ENCODE measurements around the gene NPTN.

Gene NPTN

GRCh38 chr15:73631915-73632669 lies 1.1 kb downstream of the NPTN start:
- DNase-seq (ENCODE audit: low read depth), result no peak

GRCh38 chr15:73630921-73631362 lies 2.2 kb downstream of the NPTN start:
- DNase-seq (ENCODE audit: low read depth), result no peak

DNA sequence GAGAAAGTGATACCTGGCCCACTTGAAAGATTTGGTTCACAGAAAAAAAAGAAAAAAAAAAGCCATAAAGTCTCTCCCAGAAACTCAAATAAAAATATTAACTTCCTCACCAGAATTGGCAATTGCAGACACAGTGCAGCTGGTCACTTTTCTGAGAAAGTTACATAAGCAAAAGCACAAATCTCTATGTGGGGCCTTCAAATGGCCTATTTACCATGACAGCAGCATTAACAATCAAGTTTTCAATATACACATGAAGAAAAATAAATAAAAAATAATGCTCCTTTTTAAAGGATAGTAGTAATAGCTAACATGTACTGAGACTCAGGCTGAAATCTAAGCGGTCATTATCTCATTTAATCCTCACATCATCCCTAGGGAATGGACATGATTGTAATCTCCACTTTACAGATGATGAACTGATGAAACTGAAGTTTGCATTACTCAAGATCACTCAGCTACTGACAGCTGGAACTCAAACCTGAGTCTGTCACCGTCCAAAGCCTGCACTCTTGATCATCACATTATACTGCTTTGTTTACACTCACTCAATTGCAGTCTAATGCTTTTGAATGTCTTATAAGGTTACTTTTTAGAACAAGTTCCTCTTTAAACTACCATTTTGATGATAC lies 3.3 kb downstream of the NPTN start:
- DNase-seq (ENCODE audit: low read depth), result no peak

- DNase-seq (ENCODE audit: low read depth), result no peak
Observed at GRCh38 chr15:73628976-73629797, 4.0 kb downstream of the NPTN start.

DNA sequence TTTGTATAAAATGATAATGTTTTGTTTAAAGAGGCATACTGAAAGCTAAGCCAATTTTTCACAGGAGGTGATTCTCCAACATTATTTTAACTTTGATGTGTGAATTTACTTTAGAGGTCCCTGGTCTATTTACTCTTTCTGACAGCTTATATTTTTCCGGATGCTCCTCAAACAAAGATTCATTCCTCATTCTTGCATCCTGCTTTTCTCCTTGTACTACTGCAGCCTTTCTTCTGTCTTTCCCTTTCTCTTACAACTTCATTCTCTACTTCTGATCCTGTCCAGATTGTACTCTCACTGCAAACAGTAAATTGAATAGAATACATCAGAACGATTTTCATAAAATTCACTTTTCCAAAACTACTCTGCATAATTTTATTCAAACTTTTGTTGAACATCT lies 5.1 kb downstream of the NPTN start:
- no peak for DNase-seq (ENCODE audit: low read depth)

DNA sequence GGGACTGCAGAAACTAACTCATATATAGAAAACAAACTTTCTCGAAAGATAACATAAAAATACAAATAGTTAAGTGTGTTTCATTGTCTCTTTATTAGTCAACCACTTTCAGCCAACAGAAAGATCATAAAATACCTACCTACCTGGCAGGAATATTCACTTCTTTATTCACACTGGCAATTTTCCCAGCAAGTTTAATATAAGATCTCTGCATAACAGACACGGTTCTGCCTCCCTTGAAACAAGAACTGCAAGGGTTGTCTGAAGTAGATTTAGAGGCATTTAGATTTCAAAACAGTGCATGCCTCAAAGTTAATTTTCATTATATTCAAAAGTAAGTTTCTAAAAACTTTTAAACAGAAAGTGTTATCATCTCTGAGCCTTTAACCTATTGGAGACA lies 7.1 kb downstream of the NPTN start:
- DNase-seq (ENCODE audit: low read depth), result no peak

DNA sequence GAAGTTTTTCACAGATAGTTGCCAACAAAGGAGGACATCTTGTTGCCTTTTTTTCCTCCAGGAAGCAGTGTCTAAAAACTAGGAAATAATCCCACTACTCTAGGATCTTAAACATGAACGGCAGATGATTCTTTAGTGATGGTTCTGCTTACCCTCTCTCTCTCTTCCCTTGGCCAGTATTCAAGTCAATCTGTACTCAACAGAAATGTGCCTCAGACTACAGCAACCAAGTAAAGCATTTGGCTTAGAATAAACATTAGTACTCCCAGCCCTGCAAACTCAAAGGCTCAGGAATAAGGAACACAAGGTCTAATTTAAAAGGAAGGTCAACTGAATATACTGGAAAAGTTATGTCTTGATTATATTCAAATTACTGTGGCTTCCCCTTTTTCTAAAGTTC lies 8.7 kb downstream of the NPTN start:
- DNase-seq (ENCODE audit: low read depth), result no peak

GRCh38 chr15:73621286-73621826 lies 11.8 kb downstream of the NPTN start:
- no peak for DNase-seq (ENCODE audit: low read depth)

- no peak for DNase-seq (ENCODE audit: low read depth)
Observed at GRCh38 chr15:73620078-73620477, 13.1 kb downstream of the NPTN start.

- no peak for DNase-seq (ENCODE audit: low read depth)
Observed at GRCh38 chr15:73617913-73618312, 15.3 kb downstream of the NPTN start.

- no peak for DNase-seq (ENCODE audit: low read depth)
Observed at GRCh38 chr15:73617301-73617831, 15.8 kb downstream of the NPTN start.

DNA sequence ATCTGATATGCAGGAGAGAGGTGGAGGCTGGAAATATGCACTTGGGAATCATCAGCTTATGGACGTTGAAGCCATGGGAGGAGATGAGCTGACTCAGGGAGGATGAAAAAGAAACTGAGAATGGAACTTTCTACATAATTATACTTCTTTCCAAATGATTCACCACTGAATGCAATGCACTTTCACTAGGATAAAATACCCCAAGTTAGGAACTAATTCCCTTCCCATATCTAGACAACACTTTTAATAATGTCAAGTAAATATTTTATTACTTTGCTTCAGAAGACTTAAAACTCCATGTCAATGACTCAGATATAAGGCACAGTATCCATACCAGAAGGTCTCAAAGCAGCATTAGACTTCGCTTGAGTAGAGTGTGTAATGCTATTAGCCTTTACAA lies 24.2 kb downstream of the NPTN start:
- no peak for DNase-seq (ENCODE audit: low read depth)

GRCh38 chr15:73608475-73608874 lies 24.7 kb downstream of the NPTN start:
- no peak for DNase-seq (ENCODE audit: low read depth)

- DNase-seq (ENCODE audit: low read depth), result no peak
Observed at GRCh38 chr15:73607843-73608242, 25.3 kb downstream of the NPTN start.

GRCh38 chr15:73607405-73607804 lies 25.8 kb downstream of the NPTN start:
- DNase-seq (ENCODE audit: low read depth), result no peak

DNA sequence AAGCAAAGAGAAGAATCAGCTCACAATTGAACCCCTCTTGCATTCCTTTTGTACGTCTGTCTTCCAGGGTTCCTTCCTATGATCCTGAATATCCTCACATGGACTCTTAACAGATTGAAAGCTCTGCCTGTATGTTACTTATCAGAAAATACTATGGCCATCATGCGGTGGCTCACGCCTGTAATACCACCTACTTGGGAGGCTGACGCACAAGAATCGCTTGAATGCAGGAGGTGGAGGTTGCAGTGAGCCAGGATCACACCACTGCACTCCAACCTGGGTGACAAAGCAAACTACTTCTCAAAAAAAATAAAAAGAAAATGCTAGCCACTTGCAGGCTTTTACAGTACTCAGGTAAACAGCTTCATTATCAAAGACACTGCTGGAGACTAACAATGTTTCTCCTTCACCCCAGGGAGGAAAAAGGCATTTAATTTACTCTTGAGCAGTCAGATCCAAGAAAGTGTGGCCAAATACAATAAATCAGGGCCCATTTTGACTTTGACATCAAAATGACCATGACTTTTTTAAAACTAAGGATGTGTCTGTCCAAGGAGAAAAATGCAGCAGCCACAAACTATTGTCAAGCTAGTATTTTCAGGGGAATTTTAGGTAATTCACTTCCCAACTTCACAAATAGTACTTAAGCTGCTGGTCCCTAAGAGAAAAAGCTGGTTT lies 27.3 kb downstream of the NPTN start:
- no peak for DNase-seq (ENCODE audit: low read depth)

- no peak for DNase-seq (ENCODE audit: low read depth)
Observed at GRCh38 chr15:73604477-73604876, 28.7 kb downstream of the NPTN start.

DNA sequence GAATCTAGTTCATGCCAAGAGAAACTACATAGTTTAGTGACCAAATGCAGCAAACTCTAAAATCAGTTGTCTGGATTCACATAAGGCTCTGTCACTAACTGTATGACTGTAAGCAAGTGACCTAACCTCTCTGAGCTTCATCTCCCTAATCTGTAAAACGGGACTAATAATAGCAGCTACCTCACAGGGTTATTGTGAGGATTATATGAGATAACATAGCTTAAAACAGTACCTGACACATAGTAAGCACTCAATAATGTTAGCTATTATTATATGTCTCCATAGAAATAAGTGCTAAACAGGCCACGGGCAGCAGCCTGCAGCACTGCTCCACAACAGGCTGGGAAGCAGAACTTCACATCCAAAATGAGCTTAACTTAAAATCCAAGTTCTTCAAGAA lies 30.2 kb downstream of the NPTN start:
- DNase-seq (ENCODE audit: low read depth), result no peak

DNA sequence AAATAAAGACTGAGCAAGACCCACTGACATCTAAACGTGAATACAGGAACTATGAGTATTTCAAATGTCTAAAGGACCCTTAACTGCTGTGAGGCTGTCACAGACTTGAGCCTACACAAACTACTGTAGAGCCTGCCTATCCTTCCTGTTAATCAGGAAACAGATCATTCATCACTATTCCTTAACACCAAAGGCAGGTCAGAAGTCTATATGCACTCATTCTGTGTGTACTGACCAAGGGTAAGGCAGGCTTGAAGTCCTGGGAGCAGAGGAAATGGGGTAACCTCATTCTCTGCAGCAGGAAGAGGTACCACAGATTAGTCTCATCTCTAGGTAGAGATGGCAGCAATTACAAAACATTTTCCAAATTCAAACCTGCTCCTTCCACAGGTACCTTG lies 30.7 kb downstream of the NPTN start:
- no peak for DNase-seq (ENCODE audit: low read depth)

DNA sequence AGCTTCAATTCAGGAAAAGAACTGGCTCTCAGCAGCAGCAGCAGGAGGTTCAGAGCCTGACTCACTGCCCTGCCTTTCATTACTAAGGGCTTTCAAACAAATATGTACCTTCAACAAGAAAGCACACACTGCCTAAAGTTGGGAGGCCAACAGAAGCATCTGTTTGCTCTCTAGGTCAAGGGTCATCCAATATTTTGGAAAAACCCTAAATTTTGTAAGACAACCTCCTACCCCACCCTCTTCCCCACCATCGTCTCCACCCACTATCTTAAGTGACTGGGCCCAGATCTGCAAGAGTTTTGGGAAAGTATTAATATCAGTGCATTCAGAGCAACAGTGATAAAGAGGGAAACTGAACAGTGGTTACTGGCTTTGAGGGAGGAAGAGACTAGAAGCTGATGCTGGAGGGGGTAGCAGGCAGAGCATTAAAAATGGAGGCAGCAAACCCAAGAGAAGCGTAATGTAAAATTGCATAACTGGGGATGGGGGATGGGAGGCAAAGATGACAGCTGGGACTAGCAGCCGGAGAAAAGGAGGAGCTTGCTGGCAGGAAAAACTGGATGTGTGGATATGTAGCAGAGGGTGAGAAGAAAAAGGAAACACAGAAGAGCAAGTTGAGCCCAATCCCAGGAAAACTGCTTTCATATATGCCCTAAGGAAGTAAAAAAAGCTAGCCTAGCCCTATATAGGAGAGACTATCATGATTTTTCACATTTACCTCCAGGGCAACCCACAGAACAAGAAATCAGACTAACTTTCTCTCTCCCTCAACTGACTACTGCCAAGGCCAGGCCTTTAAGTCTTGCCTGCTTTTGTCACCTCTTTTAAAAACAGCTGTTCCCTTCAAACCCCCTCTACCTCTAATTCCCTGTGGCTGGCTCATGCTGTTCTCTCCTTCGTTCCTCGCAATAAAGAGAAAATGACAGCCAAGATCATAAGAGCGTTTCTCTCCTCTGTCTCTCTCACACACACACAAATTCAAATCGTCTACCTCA lies 31.4 kb downstream of the NPTN start:
- no peak for DNase-seq (ENCODE audit: low read depth)
